RWPE1 (cell line): ENCODE results near the gene TMEM89.
A peak's percentile ranks its signal among the peaks of the same experiment; 100 is the strongest.

Source experiments
- CTCF ChIA-PET: fragments of 350-600 bp; sonication (Branson Sonifier 250); formaldehyde crosslinking; extraction: SDS; loops from one replicate; lab custom pipeline; 2021; lab: Yijun Ruan, JAX
- POLR2A ChIA-PET: fragments of 400-600 bp; formaldehyde crosslinking; extraction: SDS; loops from one replicate; lab custom pipeline; 2020; ENCODE audit warnings: antibody characterized with exemption; ENCODE audit not compliant: low non-redundant PET; lab: Yijun Ruan, JAX
- DNase-seq: peaks from one replicate; pipeline ENCODE4 v3.0.0; 2012; ENCODE audit warnings: low spot score
- H3K27ac ChIP-seq: fragments of 450-650 bp; 2 replicates; pipeline ENCODE4 v1.5.1; 2017
- CTCF ChIP-seq: fragments of 450-650 bp; conservative IDR thresholded peaks from 2 replicates; pipeline ENCODE4 v1.5.1; 2017; ENCODE audit warnings: low read depth, mild to moderate bottlenecking

TMEM89 gene

GRCh38 chr3:48588230-48588629, 33.3 kb downstream of the TMEM89 start:
- no peak for DNase-seq
- POLR2A ChIA-PET = no interaction called here

DNA sequence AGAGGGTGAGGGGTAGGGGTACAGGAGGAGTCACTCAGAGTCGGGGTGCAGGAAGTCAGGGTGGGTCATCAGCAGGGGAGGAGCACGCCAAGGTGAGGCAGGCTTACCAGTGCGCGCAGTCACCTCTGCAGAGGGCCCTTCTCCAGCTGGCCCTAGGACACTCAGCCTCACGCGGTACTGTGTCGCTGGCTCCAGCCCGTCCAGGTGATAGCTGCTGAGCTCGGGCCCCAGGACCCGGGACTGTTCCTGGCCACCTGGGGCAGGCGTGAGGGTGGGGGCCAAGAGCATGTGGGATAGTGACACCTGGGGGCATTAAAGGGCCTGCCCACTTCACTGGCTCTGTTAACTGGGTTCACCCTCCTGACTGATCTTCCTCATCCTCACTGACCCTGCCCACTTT, 33.9 kb downstream of the TMEM89 start:
- ChIA-PET CTCF (no interaction called here), POLR2A (no interaction called here)

More at GRCh38 chr3:48588230-48588629, 33.3 kb downstream of the TMEM89 start:
- no peak for TF ChIP-seq CTCF
- peak overlapping the region; percentile 100 for H3K27ac ChIP-seq
- CTCF ChIA-PET = no interaction called here

GRCh38 chr3:48585411-48585810, 36.2 kb downstream of the TMEM89 start:
- ChIA-PET POLR2A (no interaction called here), CTCF (no interaction called here)
- no peak for DNase-seq
- peak overlapping the region; percentile 100 for H3K27ac ChIP-seq
- no peak for TF ChIP-seq CTCF

More for the DNA sequence above, 33.9 kb downstream of the TMEM89 start:
- peak overlapping the region; percentile 100 for H3K27ac ChIP-seq
- TF ChIP-seq CTCF = no peak
- no peak for DNase-seq

DNA sequence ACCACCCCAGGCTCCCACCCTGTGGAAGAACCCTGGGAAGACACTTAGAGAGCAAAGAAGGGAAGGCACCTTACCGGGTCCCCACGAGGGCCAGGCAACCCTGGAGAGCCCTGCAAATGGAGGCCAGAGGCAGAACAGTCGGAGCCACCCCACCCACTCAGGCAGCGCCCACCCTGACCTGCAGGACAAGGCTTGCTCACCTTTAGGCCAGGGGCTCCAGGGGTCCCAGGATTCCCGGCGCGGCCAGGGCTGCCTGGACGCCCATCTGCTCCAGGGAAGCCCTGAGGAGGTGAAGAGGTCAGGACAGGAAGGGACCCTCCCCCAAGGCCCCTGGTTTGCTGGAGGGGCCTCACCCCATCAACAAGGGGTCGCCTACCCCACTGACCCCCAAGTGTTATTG, 36.7 kb downstream of the TMEM89 start:
- no peak for DNase-seq
- TF ChIP-seq CTCF = no peak
- POLR2A ChIA-PET = no interaction called here
- peak overlapping the region; percentile 100 for H3K27ac ChIP-seq
- CTCF ChIA-PET = no interaction called here

- POLR2A ChIA-PET = no interaction called here
- H3K27ac ChIP-seq = peak overlapping the region; percentile 100
- CTCF ChIA-PET = interaction anchor here (0.6 kb wide), 1 partner anchor 33 kb away, joined by 5 read pairs; no protein-coding TSS in a partner anchor
- no peak for DNase-seq
- no peak for TF ChIP-seq CTCF
These were observed 39.7 kb downstream of the TMEM89 start for GRCh38 chr3:48581621-48582481.

DNA sequence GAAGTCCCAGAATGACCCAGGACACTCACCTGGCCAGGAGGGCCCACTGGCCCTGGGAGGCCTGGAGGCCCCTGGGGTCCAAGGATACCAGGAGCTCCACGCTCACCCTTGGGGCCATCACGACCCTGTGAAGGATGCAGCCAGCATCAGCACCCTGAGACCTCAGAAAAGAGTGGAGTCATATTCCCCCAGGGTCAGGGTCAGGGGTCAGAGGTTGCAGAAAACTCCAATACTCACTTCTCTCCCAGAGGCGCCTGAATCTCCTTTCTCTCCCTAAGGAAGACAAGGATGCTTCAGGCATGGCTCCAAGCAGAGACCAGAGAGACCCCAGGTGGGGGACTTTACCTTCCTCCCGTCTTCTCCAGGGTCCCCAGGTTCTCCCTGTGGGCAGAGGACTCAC, 44.9 kb downstream of the TMEM89 start:
- no peak for DNase-seq
- POLR2A ChIA-PET = no interaction called here
- CTCF ChIA-PET = no interaction called here

More for the DNA sequence above, 44.9 kb downstream of the TMEM89 start:
- H3K27ac ChIP-seq = peak overlapping the region; percentile 100
- no peak for TF ChIP-seq CTCF
